ENCODE data around the gene TMEM97.

Gene TMEM97

DNA sequence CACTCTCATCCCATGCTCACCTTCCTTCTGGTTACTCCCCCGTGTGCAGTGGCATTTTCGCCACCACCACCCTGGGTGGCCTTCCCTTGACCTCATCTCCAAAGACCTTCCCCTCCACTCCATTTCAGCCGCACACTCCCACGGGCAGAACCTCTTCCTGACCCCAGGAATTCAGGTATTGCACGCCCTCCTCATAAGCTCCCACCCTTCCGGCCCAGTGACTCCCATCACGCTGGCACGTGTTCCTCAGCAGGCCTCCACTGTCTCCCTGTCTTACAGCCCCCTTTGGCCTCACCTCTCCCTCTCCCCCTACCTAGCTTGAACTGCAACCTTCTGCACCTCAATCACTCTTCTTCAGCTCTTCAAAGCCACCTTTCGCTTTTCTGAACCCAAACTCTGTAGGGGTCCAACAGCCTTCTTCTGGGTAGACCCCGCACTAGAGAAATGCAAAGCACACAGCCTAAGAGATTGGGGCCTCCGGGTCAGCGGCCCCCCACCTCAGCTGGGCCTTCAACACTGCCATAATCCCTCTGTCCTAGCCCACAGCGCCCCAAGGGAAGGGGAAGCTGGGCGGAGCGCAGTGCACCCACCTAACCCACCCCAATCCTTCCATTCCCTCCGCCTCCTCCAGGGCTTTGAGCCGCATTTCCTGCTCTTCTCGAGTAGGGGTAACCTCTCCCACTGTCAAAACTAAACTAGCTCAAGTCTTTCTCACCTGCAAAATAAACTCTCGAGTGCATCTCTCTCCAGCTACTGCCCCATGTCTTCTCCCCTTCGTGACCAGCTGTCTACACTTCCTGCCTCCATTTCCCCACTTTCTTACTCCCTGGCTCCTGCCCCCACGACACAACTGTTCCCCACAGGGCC, 1.7 kb upstream of the TMEM97 start:
- DNase-seq, result no peak

- no peak for DNase-seq
Measured at GRCh38 chr17:28317966-28318758, 838 bp upstream of the TMEM97 start.

- no peak for DNase-seq
Measured at GRCh38 chr17:28319598-28319935, 567 bp downstream of the TMEM97 start.

DNA sequence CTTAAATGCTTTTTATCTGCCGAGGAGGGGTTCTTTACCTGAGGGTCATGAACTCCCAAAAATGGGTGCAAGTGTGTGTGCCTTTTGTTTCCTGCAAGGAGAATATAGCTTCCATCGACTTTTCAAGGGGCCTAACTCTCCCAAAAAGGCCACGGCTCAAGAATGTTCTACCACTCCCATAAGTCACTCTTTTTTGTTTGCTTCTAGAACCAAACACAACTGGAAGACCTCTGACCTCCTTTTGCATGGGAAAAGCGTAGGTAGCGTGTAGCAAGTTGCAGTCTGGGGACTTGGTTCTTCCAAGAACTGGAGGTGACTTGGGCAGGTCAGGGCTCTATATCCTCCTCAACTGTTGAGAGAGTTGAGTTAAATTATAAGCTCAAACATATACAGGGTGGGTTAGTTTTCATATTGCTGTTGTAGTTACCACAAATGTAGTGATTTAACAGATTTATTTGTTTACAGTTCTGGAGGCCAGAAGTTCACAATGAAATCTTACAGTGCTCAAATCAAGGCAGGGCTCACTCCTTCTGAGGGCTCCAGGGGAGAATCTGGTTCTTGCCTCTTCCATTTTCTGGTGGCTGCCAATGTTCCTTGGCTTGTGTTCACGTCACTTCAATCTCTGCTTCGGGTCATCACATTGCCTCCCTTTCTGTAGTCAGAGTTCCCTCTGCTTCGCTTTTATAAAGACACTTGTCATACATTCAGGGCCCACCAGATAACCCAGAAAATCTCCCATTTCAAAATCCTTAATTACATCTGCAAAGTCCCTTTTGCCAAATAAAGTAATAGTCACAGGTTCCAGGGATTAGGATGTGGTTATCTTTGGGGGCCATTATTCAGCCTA, 1.4 kb downstream of the TMEM97 start:
- no peak for DNase-seq

GRCh38 chr17:28324267-28324745, 5.3 kb downstream of the TMEM97 start:
- no peak for DNase-seq

GRCh38 chr17:28324781-28325180, 5.8 kb downstream of the TMEM97 start:
- DNase-seq, result no peak

DNA sequence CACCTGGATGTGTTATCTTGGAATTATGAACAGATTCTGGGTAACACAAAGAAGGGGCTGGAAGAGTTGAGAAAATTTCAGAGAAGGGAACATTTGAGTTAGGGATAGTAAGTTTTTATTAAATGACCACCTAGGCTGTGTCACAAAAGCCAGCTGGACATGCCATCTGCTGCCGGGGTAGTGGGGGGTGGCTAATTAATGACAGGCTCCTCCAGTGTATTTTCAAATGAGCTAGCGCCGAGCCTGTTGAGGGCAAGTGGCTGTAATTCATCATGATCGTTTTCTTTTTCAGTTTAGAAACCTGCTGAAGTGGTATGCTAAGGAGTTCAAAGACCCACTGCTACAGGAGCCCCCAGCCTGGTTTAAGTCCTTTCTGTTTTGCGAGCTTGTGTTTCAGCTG, 6.2 kb downstream of the TMEM97 start:
- DNase-seq, result no peak

- DNase-seq, result no peak
Measured at GRCh38 chr17:28326114-28326513, 7.1 kb downstream of the TMEM97 start.

DNA sequence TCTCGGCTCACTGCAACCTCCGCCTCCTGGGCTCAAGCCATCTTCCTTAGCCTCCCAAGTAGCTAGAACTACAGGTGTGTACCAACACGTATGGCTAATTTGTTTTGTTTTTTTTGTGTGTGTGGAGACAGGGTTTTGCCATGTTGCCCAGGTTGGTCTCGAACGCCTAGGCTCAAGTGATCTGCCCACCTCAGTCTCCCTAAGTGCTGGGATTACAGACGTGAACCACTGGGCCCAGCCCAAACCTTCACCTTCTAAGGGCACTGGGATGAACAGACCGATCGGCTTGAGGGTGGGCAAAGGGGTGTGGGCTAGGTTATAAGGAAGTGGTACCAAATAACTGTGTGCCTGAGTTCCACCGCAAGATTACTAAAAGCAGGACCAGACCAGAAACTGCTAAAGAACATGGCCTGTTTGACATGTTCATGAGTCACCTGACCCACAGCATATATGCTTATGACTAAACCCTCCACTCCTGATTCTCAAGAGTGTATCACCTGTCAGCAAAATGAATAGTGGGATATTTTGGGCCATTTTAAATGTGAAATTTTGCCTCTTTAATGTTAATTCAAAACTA, 8.1 kb downstream of the TMEM97 start:
- no peak for DNase-seq

DNA sequence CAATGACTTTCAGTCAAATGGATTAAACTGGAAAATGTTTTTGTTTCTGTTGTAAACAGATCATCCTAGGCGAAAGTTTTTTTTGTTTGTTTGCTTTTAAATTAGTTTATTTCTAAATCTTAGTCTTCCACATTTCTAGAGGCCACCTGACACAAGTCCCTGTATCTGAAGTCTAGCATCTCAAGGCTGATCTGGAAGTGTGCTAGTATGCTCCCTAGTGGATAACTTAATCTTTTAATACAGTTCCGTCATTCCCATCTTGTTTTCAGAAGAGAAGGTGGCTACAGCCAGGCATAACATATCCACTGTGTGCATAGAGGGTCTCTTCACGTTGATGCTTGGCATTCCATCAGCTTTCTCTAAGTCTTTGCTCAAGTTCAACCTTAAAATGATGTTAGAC, 8.7 kb downstream of the TMEM97 start:
- no peak for DNase-seq

DNA sequence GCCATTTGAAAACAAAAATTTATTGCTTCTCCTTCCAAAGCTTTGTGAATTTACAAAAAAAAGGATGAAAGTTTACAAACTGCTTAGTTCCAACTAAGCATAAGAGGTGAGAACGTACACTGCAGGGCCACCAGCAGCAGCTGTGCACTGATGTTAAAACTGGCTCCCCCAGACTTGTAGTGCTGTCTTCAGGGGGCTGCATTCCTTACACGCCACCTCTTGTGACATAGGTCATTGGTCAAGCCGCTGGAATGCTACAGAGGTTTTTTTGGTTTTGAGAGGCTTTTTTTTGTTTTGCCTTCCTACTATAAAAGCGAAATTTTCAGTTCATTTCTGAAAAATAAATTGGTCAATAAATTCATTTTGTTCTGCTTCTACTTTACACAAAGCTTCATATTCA, 9.3 kb downstream of the TMEM97 start:
- no peak for DNase-seq

DNA sequence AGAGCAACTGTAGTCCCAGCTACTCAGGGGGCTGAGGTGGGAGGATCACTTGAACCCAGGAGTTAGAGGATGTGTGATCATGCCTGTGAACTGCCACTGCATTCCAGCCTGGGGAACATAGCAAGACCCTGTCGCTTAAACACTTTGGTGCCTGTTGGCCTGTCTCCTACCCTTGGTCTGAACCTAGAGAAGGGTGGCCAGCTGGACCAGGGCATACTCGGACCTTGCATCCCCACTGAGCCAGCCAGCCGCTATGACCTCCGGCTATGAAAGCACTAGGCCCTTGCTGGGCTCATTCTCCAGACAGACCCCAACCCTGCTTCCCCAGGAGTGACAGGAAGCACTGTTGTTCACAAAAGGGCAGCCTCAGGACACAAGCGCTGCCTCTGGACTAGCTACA, 11.7 kb downstream of the TMEM97 start:
- no peak for DNase-seq

DNA sequence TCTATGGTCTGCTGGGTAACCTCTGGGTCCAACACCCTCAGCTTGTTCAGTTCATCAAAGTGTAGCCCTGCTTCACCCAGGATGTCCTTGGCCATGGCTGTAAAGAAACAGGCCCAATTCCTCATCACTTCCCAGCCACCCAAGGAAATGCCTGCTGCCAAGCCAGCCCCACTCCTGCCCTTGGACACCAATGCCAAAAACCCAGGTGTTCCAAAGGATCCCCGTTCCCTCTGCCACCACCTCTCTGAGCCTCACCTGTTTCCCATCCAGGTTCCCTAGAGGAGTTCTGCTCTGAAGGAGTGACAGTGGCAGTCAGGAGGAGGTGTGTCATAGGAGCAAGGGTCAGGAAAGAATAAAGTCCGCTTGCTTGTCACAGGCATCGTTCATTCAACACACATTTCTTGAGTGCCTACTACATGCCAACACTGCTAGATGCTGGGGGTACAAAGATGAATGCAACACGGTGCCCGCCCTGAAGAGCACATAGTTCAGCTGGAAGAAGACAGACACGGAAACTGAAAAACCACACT, 13.0 kb downstream of the TMEM97 start:
- DNase-seq, result no peak

DNA sequence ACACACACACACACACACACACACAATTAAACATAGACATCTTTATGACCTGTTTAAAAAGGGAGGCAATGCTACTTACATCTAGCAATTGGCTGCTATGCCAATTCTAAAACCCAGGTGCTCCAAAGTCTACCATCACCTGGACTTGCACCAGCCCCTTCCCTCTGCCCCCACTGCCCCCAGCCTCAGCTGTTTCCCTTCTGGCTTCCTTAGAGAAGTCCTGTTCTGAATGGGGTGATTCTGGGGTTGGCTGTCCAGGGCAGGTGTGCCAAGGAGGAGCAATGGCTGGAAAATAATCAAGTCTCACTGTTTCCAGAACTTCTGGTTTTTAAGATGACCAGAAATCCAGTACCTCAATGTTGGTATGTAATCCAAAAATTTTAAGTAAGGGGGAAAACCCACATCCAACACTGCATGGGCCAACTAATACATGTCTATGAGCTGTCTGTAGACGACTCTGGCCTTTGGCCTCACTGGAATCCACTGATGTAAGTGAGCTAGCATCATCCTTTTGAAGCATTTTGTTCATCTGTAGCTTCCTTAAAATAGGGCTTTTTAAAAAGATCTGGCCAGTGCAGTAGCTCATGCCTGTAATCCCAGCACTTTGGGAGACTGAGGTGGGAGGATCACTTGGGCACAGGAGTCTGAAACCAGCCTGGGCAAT, 14.2 kb downstream of the TMEM97 start:
- DNase-seq, result no peak

DNA sequence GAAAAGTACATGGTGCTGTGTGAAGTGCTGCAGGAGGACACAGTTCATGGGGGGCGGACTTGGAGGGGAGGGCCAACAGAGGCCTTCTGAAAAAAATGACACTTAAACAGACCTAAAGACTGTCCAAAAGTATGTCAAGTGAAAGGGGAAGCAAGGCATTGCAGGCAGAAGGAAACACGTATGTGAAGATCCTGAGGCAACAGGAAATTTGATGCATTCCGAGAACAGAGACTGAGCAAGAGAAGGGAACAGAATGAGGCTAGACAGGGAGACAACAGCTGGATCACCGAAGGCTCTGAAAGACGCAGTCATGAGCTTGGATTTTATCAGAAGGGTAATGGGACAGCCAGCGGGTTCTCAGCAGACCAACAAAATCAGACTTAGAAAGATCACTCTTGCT, 15.2 kb downstream of the TMEM97 start:
- no peak for DNase-seq

DNA sequence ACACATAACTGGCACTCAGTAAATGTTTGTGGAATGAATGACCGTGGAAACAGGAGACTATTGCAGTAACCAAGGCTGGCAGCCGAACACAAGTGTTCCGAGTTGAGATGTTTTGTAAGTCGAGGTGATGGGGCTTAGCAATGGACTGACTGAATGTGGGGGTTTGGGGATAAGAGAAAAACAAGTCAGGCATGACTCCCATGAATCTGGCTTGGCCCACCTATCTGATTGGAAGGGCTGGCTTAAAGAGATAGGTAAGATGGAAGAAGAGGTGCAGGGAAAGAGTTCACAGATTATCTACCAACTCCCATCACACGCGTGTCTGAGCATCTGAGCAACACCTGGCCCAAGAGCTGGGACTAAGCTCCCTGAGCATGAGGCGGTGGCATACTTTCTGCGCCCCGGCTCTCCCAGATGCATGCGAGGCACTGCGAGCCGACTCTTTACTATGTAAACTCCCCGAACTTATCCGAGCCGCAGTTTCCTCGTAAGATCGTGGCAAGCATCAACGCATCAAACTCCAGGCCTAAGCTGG, 15.7 kb downstream of the TMEM97 start:
- no peak for DNase-seq

DNA sequence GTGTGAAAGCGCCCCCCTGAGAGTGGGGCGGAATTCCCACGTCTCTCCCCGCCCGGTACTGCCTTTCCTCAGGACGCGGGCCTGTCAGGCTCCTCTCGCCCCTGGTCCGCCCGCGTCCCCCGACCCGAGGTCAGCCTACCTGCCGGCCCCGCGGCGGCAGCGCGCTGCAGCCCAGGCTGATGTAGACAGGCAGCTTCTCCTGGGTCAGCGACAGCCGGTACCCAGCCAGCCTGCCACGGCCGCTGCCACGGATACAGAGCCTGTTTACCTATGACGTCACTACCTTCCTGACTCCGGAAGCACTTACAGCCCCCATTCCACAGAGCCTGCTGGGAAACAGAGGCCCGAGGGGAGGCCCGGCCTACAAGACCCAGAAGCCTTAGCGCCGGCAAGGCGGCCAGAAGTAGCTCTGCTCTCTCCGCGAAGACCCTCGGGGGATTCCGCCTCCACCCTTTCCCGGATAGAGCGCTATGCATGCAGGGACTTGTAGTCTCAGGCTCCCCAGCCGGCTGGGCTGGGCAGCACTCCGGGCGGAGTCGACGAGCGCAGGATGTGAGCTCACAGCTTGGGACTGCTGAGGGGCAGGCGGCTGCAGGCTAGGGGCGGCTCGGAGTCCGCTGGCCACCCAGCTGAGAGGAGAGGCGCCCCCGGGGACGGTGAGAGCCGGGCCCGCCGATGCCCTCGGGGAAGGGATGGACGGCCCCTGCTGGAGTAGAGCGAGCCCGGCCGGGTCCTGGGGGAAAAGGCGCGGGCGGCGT, 16.4 kb downstream of the TMEM97 start, which contains the start of the genes IFT20 and TNFAIP1:
TSS of gene IFT20 (minus strand) at position 272 of the 758 bp plus-strand sequence. CDS start 3,487 bp downstream, outside the sequence.
TSS of gene TNFAIP1 (plus strand) at position 561 of the 758 bp plus-strand sequence. CDS start 3,761 bp downstream, outside the sequence.
- DNase-seq, result peak; percentile 73 to 100 (median 99)

- DNase-seq, result peak in 15 of 51 donors; percentile 10 to 52 (median 38)
Measured at GRCh38 chr17:28335959-28336871, 17.2 kb downstream of the TMEM97 start.

Data from hypothalamus (tissue), 51 donors.